ENCODE data around the gene OR2K2. TPM values are rescaled to one million over a fixed set of nuclear protein-coding genes. Genes with fewer than 3 reads are reported as not detected.

The OR2K2 gene, protein sequence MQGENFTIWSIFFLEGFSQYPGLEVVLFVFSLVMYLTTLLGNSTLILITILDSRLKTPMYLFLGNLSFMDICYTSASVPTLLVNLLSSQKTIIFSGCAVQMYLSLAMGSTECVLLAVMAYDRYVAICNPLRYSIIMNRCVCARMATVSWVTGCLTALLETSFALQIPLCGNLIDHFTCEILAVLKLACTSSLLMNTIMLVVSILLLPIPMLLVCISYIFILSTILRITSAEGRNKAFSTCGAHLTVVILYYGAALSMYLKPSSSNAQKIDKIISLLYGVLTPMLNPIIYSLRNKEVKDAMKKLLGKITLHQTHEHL
- total RNA-seq = not detected

DNA sequence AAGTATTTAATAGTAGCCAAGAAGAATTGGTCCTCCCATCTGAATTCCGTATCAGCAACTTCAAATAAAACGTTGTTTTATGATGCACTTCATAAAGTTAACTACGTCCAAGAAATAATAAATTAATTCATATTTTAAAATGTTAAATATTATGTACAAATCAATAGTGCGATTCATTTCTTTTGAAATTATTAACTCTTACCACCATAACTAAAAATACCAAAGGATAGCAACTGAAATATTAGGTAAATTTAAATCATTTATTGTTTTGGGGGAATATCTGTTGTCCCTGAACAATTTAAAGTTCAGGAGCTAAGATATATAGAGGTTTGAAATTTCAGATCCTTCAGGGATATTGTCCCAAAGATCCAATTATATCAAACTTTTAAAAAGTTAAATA is at the start of gene OR2K2:
TSS of gene OR2K2 (minus strand) at position 101 of the 400 bp plus-strand sequence. CDS start 1,791 bp downstream, outside the sequence.
- Histone ChIP-seq H3K4me3 (no peak within 1 kb of the TSS), H3K27me3 (no peaks in the 10 kb centered on the region), H3K4me1 (no peaks in the 10 kb centered on the region), H3K36me3 (no peaks in the 10 kb centered on the region), H3K27ac (no peak within 1 kb of the TSS), H3K9me3 (no peaks in the 10 kb centered on the region)
- DNase-seq (ENCODE audit: low spot score in 2 of 2) = no peak
- no peak for TF ChIP-seq POLR2A (IDR thresholded peaks at IDR 0.05)
- 89% methylated on average over 4 of the region's 4 CpGs for WGBS

DNA sequence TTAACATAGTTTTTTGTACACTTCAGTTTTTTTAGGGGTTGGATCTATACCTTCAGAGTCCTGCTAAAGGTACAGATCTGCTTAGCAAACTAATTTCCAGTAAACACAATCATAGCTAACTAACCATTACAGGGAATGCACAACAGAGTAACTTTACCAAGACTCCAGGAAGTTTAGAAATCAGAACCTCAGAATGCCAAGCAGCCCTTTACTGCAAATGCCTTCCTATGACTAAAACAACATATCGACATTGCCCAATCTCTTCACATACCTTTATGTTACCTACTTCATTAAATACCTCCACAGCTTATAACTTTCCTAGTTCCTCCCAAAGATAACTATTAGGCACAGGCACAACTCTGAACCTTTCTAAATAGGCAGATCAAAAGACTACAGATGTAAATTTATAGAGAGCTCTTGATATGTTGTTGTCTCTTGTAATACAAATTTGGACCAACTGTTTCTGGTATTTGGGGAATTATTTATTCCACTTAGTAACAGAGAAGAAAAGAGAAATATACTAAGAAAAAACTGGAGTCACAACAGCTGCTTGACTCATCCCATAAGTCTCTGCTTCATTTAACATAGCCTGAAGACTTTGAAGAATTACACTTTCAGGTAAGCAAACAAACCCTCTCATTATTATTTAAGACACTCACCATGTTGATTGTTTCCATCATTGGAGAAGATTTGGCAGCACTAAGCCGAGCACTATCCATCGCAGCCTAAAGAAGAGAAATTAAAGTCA is 46.0 kb upstream of the OR2K2 start:
- Histone ChIP-seq H3K27me3 (no peaks in the 10 kb centered on the region), H3K9me3 (no peaks in the 10 kb centered on the region), H3K27ac (no peak overlapping the region), H3K4me1 (no peaks in the 10 kb centered on the region), H3K36me3 (peaks cover 90% of the 10 kb centered on the region), H3K4me3 (no peak overlapping the region)
- WGBS = 95% methylated on average over 3 of the region's 3 CpGs
- TF ChIP-seq POLR2AphosphoS5 (IDR thresholded peaks at IDR 0.05) = no peak
- no peak for TF ChIP-seq POLR2A (IDR thresholded peaks at IDR 0.05)
- no peak for TF ChIP-seq EP300 (IDR thresholded peaks at IDR 0.05)
- TF ChIP-seq, protein P1, sequence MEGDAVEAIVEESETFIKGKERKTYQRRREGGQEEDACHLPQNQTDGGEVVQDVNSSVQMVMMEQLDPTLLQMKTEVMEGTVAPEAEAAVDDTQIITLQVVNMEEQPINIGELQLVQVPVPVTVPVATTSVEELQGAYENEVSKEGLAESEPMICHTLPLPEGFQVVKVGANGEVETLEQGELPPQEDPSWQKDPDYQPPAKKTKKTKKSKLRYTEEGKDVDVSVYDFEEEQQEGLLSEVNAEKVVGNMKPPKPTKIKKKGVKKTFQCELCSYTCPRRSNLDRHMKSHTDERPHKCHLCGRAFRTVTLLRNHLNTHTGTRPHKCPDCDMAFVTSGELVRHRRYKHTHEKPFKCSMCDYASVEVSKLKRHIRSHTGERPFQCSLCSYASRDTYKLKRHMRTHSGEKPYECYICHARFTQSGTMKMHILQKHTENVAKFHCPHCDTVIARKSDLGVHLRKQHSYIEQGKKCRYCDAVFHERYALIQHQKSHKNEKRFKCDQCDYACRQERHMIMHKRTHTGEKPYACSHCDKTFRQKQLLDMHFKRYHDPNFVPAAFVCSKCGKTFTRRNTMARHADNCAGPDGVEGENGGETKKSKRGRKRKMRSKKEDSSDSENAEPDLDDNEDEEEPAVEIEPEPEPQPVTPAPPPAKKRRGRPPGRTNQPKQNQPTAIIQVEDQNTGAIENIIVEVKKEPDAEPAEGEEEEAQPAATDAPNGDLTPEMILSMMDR (IDR thresholded peaks at IDR 0.05) = no peak
- DNase-seq (ENCODE audit: low spot score in 2 of 2) = no peak

DNA sequence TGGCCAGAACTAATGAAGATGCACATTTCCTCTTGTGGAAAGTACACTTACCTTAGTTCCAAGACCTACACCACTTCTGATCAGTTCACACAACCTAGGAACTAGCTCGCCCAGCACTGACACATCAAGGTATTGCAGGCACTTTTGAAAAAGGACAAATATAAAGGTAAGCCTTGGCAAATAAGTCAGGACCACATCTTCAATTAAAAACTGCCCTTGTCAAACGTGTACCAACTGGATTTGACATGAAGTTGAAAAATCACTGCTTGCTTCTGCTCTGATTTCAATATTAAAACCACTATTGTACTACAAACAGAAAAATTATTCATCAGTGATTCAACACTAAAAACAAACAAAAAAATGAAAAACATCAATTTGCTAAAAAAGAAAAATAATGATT is 45.0 kb upstream of the OR2K2 start:
- no peaks in the 10 kb centered on the region for H3K9me3 ChIP-seq
- DNase-seq (ENCODE audit: low spot score in 2 of 2) = no peak
- no peak overlapping the region for H3K27ac ChIP-seq
- H3K36me3 ChIP-seq = peaks cover 91% of the 10 kb centered on the region
- TF ChIP-seq, protein P1 (IDR thresholded peaks at IDR 0.05) = no peak
- TF ChIP-seq POLR2A (IDR thresholded peaks at IDR 0.05) = no peak
- TF ChIP-seq POLR2AphosphoS5 (IDR thresholded peaks at IDR 0.05) = no peak
- no peak overlapping the region for H3K4me3 ChIP-seq
- WGBS = 86% methylated on average over 2 of the region's 2 CpGs
- H3K27me3 ChIP-seq = no peaks in the 10 kb centered on the region
- no peaks in the 10 kb centered on the region for H3K4me1 ChIP-seq

DNA sequence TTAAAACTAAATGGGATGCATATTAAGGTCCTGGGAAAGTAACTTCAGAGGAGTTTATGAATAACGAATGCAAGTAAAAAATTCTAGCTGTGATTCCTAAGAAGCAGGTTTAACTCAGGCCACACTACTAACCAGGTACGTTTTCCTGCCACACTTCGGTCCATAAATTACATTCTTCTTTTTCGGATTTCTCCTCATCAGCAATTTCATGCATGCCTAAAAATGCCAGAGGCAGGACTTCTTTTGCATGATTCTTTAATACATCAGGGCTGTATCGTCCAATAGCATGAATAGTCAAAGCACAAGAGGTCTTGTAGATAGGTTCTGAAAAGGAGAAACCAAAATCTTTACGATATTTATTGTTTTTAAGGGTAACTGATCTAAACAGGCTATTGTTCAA is 42.3 kb upstream of the OR2K2 start:
- no peaks in the 10 kb centered on the region for H3K4me1 ChIP-seq
- H3K4me3 ChIP-seq = no peak overlapping the region
- no peak for DNase-seq (ENCODE audit: low spot score in 2 of 2)
- TF ChIP-seq POLR2AphosphoS5 (IDR thresholded peaks at IDR 0.05) (no peak), POLR2A (IDR thresholded peaks at IDR 0.05) (no peak), EP300 (IDR thresholded peaks at IDR 0.05) (no peak)
- TF ChIP-seq, protein P1 (IDR thresholded peaks at IDR 0.05) = no peak
- H3K36me3 ChIP-seq = peaks cover 91% of the 10 kb centered on the region
- WGBS = 93% methylated on average over 6 of the region's 6 CpGs
- no peaks in the 10 kb centered on the region for H3K27me3 ChIP-seq
- no peak overlapping the region for H3K27ac ChIP-seq
- H3K9me3 ChIP-seq = no peaks in the 10 kb centered on the region

DNA sequence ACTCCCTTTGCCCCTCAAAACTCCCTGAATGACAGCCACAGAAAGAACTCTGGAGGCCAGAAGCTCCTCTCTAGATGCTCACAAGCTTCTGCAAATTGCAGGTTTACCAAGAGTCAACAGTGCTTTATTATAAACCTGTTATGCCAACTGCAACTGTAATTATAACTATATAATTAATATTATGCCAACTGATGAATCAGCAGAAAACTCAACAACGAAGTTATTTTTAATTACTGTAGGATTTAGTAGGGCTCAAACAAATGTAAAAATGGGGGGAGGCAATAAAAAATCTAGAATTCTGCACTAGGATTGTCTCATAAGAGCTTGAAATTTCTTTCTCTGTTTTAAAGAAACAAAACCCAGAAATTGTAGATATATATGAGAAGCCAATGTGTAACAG is 37.0 kb upstream of the OR2K2 start:
- Histone ChIP-seq H3K9me3 (no peaks in the 10 kb centered on the region), H3K27ac (no peak overlapping the region), H3K36me3 (peaks cover 85% of the 10 kb centered on the region), H3K4me3 (no peak overlapping the region), H3K27me3 (no peaks in the 10 kb centered on the region), H3K4me1 (no peaks in the 10 kb centered on the region)
- no peak for TF ChIP-seq POLR2A (IDR thresholded peaks at IDR 0.05)
- no peak for TF ChIP-seq EP300 (IDR thresholded peaks at IDR 0.05)
- TF ChIP-seq, protein P1 (IDR thresholded peaks at IDR 0.05) = no peak
- TF ChIP-seq POLR2AphosphoS5 (IDR thresholded peaks at IDR 0.05) = no peak
- WGBS = 76% methylated on average over 1 of the region's 1 CpG
- no peak for DNase-seq (ENCODE audit: low spot score in 2 of 2)

All from suprapubic skin (tissue), 4 donors.